Neural progenitor cell (in vitro differentiated cells): ENCODE data around the gene DRG2.

Source experiments
- EZH2 ChIP-seq: fragments of 200-600 bp; sonication (generic); IDR thresholded peaks from 2 replicates; pipeline ENCODE4 v1.6.1; 2017; ENCODE audit warnings: antibody characterized with exemption, mild to moderate bottlenecking, moderate library complexity
- TF ChIP-seq, protein P1 (sequence below): fragments of 200-600 bp; sonication (generic); IDR thresholded peaks from 2 replicates; pipeline ENCODE4 v1.5.1; 2017; ENCODE audit warnings: antibody characterized with exemption, mild to moderate bottlenecking

- TF ChIP-seq, protein P1, sequence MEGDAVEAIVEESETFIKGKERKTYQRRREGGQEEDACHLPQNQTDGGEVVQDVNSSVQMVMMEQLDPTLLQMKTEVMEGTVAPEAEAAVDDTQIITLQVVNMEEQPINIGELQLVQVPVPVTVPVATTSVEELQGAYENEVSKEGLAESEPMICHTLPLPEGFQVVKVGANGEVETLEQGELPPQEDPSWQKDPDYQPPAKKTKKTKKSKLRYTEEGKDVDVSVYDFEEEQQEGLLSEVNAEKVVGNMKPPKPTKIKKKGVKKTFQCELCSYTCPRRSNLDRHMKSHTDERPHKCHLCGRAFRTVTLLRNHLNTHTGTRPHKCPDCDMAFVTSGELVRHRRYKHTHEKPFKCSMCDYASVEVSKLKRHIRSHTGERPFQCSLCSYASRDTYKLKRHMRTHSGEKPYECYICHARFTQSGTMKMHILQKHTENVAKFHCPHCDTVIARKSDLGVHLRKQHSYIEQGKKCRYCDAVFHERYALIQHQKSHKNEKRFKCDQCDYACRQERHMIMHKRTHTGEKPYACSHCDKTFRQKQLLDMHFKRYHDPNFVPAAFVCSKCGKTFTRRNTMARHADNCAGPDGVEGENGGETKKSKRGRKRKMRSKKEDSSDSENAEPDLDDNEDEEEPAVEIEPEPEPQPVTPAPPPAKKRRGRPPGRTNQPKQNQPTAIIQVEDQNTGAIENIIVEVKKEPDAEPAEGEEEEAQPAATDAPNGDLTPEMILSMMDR, result no peak
- no peak for TF ChIP-seq EZH2
Measured at GRCh38 chr17:18120461-18121017, 32.8 kb downstream of the DRG2 start.
